Type B pancreatic cell (in vitro differentiated cells): Measurements from ENCODE around the gene CORO1C. TPM values are rescaled to one million over a fixed set of nuclear protein-coding genes. Genes with fewer than 3 reads are reported as not detected.
"Not testable (repeated sequence)": the region's sequence is repeated elsewhere in the genome, so short reads cannot be mapped to it uniquely, and the experiment has no call there.

ENCODE experiments used
- DNase-seq: peaks from one replicate; pipeline ENCODE4 v3.0.0; 2021; ENCODE audit warnings: mixed read lengths; ENCODE audit not compliant: unreplicated experiment; ENCODE audit errors: extremely low spot score
- H3K27ac Mint-ChIP-seq: 2 replicates; pipeline ENCODE4 v1.8.0; 2021; ENCODE audit warnings: mild to moderate bottlenecking, mixed read lengths
- H3K27me3 Mint-ChIP-seq: 2 replicates; pipeline ENCODE4 v1.8.0; 2021; ENCODE audit warnings: mixed read lengths
- H3K36me3 Mint-ChIP-seq: 2 replicates; pipeline ENCODE4 v1.8.0; 2021; ENCODE audit warnings: mixed read lengths
- H3K4me1 Mint-ChIP-seq: one replicate; pipeline ENCODE4 v1.8.0; 2021; ENCODE audit warnings: mixed read lengths; ENCODE audit not compliant: unreplicated experiment
- H3K4me3 Mint-ChIP-seq: 2 replicates; pipeline ENCODE4 v1.8.0; 2021; ENCODE audit warnings: mild to moderate bottlenecking, mixed read lengths
- H3K9me3 Mint-ChIP-seq: 2 replicates; pipeline ENCODE4 v1.8.0; 2021; ENCODE audit warnings: mixed read lengths
- CTCF ChIP-seq: fragments of 200-600 bp; sonication (generic); conservative IDR thresholded peaks from 2 replicates; pipeline ENCODE4 v1.5.0; 2021; ENCODE audit warnings: antibody characterized with exemption, mild to moderate bottlenecking
- total RNA-seq: library from RNA; stranded (reverse); gene quantifications from 2 replicates; pipeline ENCODE4 v1.2.1, GENCODE V29; 2021; ENCODE audit warnings: low replicate concordance

The CORO1C gene
- total RNA-seq, 1 donor from 2014 or later: 103 TPM

DNA sequence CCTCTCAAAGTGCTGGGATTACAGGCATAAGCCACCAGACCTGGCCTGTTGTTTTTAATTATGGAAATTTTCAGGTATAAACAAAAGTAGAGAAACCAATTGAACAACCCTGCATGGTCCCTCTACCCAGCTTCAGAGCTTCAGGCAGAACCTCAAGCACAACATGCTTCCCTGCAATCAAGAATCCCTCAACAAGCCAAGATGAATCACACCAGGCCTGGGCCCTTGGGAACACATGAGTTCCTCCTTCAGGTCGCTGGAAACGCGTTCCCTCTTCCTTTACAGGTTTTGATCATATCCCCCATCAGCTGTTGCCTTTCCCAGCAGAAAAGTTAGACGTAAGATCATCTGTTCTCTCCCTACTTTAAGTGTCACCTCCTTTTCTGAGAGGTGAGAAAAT, 20.5 kb upstream of the CORO1C start:
- no peaks in the 10 kb centered on the region for H3K27me3 Mint-ChIP-seq
- no peaks in the 10 kb centered on the region for H3K9me3 Mint-ChIP-seq
- H3K4me1 Mint-ChIP-seq: peaks cover 10% of the 10 kb centered on the region
- H3K27ac Mint-ChIP-seq: no peak overlapping the region
- TF ChIP-seq CTCF: no peak
- no peak overlapping the region for H3K4me3 Mint-ChIP-seq
- H3K36me3 Mint-ChIP-seq: no peaks in the 10 kb centered on the region
- no peak for DNase-seq

- H3K9me3 Mint-ChIP-seq, H3K4me3 Mint-ChIP-seq, H3K36me3 Mint-ChIP-seq, H3K27me3 Mint-ChIP-seq, DNase-seq, H3K27ac Mint-ChIP-seq: not testable (repeated sequence)
- peaks cover 10% of the 10 kb centered on the region for H3K4me1 Mint-ChIP-seq
Observed at GRCh38 chr12:108751003-108751402, 19.7 kb upstream of the CORO1C start.

DNA sequence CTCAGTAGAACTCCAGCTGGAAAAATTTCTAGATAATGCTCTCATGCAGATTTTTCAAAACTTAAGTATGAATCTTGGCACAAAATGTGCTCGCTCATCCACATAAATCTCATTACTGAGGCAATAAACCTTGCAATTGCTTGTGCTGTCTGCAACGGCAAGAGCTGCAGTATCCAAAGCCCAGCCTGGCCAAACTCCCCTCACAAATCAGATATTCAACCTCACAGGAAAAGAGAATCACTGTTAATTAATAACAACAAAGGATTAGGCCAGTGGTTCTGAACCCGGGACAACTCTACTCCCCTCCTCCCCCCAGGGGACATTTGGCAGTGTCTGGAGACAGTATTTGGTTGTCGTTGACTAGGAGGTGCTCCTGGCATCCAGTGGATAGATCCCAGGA, 19.2 kb upstream of the CORO1C start:
- H3K36me3 Mint-ChIP-seq: no peaks in the 10 kb centered on the region
- no peaks in the 10 kb centered on the region for H3K9me3 Mint-ChIP-seq
- H3K4me1 Mint-ChIP-seq: peaks cover 10% of the 10 kb centered on the region
- TF ChIP-seq CTCF: no peak
- H3K4me3 Mint-ChIP-seq: no peak overlapping the region
- no peaks in the 10 kb centered on the region for H3K27me3 Mint-ChIP-seq
- H3K27ac Mint-ChIP-seq: no peak overlapping the region
- no peak for DNase-seq

- Mint-ChIP-seq H3K27me3 (no peaks in the 10 kb centered on the region), H3K27ac (no peak overlapping the region), H3K4me1 (peaks cover 7% of the 10 kb centered on the region), H3K36me3 (no peaks in the 10 kb centered on the region), H3K9me3 (no peaks in the 10 kb centered on the region), H3K4me3 (no peak overlapping the region)
- TF ChIP-seq CTCF: no peak
- DNase-seq: no peak
Observed at GRCh38 chr12:108747563-108747962, 16.2 kb upstream of the CORO1C start.

DNA sequence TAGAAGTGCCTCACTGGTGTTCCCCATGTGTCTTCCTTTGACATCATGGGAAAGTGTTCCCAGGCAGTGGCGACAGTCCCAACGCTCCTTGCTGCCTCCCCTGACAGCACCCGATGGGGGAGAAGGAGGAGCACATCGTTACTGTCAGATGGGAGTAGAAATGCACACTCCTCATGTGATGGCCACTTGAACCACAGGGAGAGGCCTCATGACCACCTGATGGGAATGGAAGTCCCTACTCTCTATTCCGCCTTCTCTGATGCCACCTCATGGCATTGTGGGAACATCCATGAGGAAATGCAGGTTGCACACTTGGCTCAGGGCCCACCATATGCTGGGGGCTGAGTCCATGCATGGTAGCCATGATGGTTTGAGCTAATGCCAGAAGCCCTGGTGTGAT, 14.3 kb upstream of the CORO1C start:
- no peak overlapping the region for H3K27ac Mint-ChIP-seq
- no peaks in the 10 kb centered on the region for H3K36me3 Mint-ChIP-seq
- no peaks in the 10 kb centered on the region for H3K27me3 Mint-ChIP-seq
- TF ChIP-seq CTCF: no peak
- no peak overlapping the region for H3K4me3 Mint-ChIP-seq
- H3K9me3 Mint-ChIP-seq: no peaks in the 10 kb centered on the region
- DNase-seq: no peak
- peaks cover 3% of the 10 kb centered on the region for H3K4me1 Mint-ChIP-seq

DNA sequence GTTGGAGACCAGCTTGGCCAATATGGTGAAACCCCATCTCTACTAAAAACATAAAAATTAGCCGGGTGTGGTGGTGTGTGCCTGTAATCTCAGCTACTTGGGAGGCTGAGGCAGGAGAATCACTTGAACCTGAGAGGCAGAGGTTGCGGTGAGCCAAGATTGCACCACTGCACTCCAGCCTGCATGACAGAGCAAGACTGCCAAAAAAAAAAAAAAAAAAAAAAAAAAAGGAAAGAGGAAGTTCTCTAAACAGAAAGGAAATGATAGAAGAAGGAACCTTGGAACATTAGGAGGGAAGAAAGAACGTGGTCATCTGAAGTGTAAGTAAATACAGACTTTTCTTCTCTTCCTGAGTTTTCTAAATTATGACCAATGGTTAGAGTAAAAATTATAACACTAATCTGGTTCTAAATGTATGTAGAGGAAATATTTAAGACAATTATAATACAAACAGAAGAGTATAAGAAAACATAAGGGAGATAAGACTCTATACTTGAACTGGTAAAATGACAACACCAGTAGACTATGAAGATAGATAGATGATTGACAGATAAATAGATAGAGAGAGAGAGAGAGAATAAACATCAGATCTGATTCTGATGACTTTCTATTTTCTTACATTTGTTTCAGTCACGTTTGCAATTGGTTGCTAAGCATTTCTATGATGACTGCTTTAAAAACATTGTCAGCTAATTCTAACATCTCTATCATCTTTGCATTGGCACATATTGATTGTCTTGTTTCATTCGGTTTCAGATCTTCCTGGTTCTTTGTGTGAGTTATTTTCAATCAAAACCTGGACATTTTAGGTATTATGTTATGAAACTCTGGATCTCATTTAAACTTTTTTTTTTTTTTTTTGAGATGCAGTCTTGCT, 12.9 kb upstream of the CORO1C start:
- Mint-ChIP-seq H3K36me3 (no peaks in the 10 kb centered on the region), H3K9me3 (no peaks in the 10 kb centered on the region), H3K27ac (no peak overlapping the region), H3K4me3 (no peak overlapping the region), H3K4me1 (no peaks in the 10 kb centered on the region), H3K27me3 (no peaks in the 10 kb centered on the region)
- TF ChIP-seq CTCF: no peak
- no peak for DNase-seq
